Non-pigmented ciliary epithelial cell (primary cell): ENCODE results near the gene LRTM2.
A peak's percentile ranks its signal among the peaks of the same experiment; 100 is the strongest.

ENCODE experiments used
- DNase-seq: peaks from one replicate; pipeline ENCODE4 v3.0.0-alpha.2; 2010; ENCODE audit warnings: low read depth

Gene LRTM2

DNA sequence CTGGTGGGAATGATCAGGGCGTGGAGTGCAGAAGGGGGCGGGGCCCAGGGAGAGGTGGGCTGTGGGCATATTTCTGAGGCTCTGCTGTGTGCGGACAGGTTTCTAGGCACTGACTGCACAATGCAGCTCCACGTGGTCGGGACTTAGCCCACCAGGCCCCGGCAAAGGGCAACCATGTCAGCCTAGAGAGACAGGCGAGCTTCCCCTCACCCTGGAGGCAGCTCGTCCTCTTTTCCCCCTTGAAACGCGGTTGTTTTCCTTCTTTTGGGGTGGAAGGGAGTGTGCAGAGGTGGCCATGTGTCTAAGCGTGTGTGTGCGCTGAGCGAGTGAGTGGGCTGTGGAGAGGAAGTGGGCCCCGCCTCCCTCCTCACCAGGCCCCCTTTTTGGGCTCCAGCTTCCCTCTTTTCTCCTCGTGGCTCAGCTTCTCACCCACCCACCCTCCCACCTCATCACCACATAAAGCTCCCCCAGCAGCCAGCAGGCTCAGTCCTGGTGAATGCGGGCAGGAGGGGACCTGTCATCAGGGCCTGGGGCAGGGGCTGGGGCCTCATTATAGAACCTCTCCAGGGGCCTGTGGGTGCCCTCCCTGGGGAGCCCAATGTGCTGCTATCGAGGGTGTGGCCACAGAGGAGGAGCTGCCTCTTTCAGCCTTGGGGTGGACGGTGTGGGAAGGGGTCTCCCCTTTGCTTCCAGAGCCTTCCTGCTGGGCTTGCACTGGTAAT lies 22.0 kb downstream of the LRTM2 start:
- DNase-seq, result no peak

DNA sequence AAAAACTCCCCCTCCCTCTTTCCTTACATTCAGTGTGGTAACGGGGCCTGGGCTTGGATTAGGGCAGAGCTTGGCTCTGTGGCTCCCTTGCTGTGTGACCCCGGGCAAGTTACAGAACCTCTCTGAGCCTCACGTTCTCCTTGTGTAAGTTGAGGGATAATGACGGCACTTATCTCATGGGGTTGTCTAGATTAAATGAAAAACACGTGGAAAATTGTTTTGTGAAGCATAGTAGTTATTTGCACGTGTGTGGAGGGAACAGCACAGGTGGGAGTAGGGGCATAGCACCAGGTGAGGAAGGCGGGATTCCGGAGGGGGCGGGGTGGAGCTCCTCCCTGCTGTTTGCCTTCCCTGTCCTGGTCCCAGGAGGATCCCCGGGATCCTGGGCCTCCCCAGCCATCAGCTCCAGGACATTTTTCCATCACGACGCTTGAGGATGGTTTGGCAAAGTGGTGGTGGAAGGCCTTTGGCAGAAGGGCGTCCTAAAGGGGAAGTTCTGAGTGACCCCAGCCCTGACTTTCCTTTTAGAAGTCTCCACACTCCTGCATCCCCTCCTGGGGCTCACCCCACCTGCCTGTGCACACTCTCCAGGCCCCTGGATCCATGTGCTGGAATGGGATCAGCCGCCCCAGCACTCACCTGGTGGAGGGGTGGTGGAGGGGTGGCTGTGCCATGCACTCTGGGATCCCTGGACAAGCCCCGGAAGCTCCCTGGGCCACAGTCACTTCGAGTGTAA lies 22.7 kb downstream of the LRTM2 start:
- DNase-seq, result no peak

DNA sequence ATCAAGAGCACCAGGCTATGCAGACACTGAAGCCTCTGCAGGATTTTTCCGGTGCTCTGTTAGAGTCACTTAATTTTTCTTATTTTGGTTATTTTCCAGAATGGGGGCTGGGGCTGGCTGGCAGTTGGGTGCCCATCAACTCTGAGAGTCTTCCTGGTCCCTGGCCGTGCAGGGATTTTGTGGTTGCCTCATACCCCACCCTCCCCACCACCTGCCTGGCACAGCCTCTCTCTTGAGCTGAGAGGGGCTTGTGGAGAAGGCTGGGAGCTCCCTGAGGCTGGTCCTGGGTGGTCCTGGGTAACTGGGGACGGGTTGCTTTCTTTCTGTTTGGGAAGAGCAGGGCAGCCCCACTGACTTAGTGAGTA lies 23.3 kb downstream of the LRTM2 start:
- no peak for DNase-seq

DNA sequence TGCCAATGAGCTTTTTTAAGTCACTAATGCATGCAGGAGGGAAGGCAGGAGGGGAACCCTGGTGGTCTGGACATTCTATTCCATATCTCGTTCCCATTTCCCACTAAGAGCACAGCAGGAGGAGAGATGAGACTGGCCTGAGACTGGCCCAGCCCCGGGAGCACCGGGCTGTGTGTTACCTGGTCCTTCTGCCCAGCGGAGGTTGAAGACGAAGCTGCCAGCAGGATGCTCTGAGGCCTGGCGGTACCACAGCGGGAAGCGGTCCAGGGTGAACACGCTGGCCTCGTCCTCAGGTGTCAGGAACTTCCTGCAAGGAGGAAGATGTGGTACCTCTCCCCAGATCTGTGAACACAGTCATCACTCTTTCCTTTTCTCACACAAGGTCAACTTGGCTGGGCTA lies 23.9 kb downstream of the LRTM2 start:
- no peak for DNase-seq

GRCh38 chr12:1844661-1845409 lies 24.5 kb downstream of the LRTM2 start:
- DNase-seq, result no peak

GRCh38 chr12:1845427-1845826 lies 25.1 kb downstream of the LRTM2 start:
- DNase-seq, result no peak

GRCh38 chr12:1845886-1846285 lies 25.5 kb downstream of the LRTM2 start:
- DNase-seq, result no peak

- no peak for DNase-seq
Observed at GRCh38 chr12:1846421-1847405, 26.3 kb downstream of the LRTM2 start.

DNA sequence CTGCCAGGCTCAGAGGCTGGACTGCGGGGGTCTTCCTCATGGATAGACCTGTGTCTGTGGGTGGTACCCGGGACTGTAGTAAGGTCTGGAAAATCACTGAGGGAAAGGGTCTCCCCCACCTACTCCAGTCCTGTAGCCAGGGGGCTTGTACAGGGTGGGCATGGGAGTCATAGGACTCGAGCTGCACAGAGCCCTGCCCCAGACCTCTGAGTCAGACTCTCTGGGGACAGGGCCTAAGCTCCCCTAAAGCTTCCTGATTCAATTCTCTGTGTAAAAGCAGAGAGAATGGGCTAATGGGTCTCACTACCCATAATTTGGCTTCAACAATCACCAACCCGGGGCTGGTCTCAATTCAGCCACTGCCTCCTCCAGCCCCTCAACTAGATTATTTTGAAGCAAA lies 27.0 kb downstream of the LRTM2 start:
- no peak for DNase-seq

GRCh38 chr12:1848146-1848545 lies 27.8 kb downstream of the LRTM2 start:
- DNase-seq, result no peak

DNA sequence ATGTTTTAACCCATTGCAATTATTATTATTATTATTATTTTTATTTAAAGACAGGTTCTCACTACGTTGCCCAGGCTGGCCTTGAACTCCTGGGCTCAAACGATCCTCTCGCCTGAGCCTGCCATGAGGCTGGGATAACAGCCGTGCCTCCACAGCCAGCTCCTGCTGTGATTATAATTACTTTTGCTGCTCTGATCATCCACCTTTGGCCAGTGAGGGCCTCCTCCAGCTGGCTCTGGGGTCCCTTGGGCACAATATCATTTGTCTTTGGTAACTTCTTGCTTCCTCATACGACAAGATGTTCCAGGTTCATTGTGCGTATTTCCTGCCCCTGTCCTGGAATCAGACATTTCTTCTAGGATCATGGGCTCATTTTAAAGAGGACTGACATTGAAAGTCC lies 28.4 kb downstream of the LRTM2 start:
- no peak for DNase-seq

DNA sequence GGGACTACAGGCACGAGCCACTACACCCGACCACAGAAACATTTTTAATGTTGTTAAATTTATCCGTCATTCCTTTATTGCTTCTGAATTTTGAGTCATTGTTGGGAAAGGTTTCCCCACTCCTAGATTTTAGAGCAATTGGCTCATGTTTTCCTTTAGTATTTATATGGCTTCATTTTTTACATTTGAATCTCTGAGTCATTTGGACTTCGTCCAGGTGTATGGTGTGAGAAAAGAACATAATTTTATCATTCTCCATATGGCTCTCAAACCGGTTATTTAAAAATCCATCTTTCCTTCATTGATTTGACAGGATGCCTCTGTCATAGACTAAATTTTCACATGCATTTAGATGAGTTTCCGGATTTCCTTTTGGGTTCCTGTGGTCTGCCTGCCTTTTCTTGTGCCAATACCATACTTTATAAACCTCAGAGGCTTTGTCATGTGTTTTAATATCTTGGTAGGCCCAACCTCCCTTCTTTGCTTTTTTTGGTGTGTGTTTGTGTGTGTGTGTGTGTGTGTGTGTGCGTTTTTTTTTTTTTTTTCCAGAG lies 30.9 kb downstream of the LRTM2 start:
- peak; percentile 30 for DNase-seq

- DNase-seq, result no peak
Observed at GRCh38 chr12:1852076-1852475, 31.7 kb downstream of the LRTM2 start.

GRCh38 chr12:1853716-1854115 lies 33.4 kb downstream of the LRTM2 start:
- DNase-seq, result no peak

DNA sequence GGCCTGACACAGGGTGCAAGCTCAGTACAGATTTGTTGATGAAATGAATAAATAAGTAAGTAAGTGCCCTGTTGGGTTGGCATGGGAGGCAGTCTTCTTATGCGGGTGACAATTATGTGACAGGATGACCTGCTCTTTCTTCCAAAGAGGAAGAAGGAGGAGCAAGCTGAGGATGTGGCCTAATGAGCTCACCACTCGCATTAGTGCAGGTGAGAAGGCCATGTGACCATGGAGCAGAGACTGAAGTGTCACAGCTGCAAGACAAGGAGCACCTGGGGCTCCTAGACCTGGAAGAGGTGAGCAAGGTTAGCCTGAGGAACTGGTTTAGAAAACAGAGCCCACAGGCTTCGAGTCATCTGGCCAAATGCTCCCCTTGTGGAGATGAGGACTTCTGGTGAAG lies 34.9 kb downstream of the LRTM2 start:
- DNase-seq, result no peak

DNA sequence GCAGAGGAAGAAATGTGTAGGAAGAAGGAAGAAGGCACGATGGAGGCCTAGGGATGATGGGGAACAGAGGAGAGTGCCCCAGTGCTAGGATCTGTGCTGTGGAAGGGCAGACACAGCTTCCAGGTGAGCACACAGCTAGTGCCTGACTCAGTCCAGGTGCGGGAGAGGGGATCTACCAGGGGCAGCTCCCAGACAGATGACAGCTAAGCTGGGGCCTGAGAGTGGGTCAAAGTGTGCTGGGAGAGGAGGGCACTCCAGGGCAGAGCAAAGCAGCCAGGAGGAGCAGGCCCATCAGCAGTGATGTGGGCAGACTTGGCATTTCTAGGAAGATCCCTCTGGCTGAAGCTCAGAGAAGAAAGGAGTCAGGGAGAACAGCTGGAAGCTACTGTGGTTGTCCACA lies 36.7 kb downstream of the LRTM2 start:
- no peak for DNase-seq

GRCh38 chr12:1857821-1858220 lies 37.5 kb downstream of the LRTM2 start:
- no peak for DNase-seq

DNA sequence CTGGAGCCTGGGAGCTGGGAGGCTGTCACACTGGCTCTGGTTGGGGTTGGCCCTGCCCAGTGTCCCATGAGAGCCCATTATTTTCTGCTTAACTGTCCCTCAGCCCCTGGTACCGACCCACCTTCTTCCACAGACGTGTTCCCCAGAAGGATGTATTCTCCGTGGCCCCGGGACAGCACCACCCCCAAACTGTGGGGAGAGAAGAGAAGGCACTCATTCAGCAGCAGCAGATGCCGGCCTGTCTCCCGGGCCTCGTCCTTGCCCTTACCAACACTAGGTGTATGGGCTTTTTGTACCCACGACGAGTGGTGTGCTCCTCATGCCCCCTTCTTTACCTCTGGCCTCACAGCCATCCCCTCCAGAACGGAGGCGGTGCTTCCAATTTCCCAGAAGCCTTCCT lies 38.1 kb downstream of the LRTM2 start:
- no peak for DNase-seq

DNA sequence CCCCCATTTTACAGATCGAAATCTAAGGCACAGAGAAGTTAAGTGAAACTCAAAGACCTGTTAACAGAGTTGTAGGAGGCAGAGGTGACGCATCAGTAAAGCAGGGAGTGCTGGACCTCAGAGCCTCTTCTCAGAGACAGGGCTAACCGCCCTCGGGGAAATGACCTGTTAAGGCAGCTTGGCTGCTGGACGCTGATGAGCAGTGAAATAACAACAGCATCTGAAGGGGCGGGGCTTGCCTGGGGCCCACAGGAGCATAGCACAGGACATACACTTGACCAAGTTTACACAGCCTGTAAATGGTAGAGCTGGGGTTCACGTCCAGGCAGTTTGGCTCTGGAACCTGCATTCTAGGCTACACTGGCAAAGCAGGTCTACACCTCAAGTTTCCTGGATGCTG lies 39.3 kb downstream of the LRTM2 start:
- no peak for DNase-seq

GRCh38 chr12:1862973-1863372 lies 42.6 kb downstream of the LRTM2 start:
- DNase-seq, result no peak

GRCh38 chr12:1863823-1864222 lies 43.5 kb downstream of the LRTM2 start:
- DNase-seq, result no peak

DNA sequence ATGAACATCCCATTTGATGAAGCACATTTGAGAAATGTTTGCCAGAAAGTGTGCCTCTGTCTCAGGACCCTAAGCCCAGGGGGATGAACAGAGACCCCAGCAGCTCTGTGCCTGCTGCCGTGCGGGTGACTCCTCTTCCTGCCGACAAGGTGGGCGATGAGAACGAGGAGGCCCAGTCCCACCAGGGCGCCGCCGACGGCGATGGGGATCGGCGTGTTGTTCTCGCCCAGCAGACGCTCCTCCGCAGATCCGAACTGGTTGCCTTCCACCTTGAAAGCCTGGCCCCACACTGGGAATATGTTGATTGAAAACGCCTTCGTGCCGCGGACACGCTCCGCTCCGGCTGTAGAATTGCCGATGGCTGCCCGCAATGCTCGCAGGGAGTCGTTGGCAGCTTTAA lies 44.1 kb downstream of the LRTM2 start:
- no peak for DNase-seq
